Adrenal gland (tissue), 5 donors: ENCODE results near the gene MORF4L2.
"Not testable (repeated sequence)": the region's sequence is repeated elsewhere in the genome, so short reads cannot be mapped to it uniquely, and the experiment has no call there.

Experiments
- POLR2A ChIP-seq, 2 donors: fragments of 450-650 bp; IDR thresholded peaks; one replicate each; pipeline ENCODE4 v1.6.1; 2017; ENCODE audit warnings: antibody characterized with exemption in 2 of 2, mild to moderate bottlenecking in 2 of 2, moderate library complexity in 1 of 2
- TF ChIP-seq, protein P1 (sequence below), 6 experiments: fragments of 450-650 bp in 4 of 6; fragments of 200-600 bp in 2 of 6; sonication (generic) in 1 of 6; IDR thresholded peaks; 1 replicate in 5 of 6; 2 replicates in 1 of 6; pipeline versions ENCODE4 v1.5.1 to v1.8.0; 2016 to 2021; ENCODE audit warnings: antibody characterized with exemption in 6 of 6, mild to moderate bottlenecking in 2 of 6, moderate library complexity in 1 of 6
- donor health status: DM: no; HTN: no; CAD: no.

DNA sequence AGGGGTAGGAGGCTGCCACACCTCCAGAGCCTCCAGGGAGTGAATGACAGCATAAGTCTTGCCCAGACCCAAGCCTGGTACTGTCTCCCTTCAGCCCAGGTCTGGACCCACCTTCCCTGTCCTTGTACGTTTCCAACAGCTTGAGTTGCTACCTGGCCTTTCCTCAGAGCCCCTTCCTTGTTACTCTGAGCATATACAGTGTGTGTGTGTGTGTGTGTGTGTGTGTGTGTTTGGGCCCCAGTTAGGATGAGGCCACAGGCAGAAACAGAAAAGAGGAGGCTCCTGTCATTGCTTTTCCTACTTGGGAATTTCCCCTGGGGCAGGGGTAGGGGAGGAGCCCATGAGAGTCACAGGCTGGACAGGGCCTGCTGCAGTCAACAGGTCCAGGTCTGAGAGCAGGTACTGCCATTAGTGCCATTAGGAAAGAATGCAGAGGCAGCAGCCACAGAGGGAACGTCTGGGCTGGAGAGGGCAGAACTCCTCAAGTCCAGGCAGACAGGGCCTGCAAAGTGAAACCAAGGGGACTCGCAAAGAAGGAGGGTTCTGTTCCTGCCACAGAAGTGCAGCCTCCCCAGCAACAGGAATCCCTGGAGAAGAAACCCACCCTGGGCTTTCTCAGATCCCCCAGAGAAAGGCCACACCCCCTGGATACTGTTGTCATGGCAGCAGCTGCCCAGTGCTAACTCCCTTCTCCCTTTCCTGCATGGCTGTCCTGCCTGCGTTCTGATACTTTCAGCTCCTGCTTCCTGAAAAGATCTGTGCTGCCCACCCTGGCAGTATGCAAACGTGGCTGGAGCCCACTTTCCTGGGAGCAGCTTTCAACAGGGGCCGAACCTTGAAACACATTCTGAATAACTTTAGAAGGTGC lies 47.8 kb downstream of the MORF4L2 start:
- TF ChIP-seq, protein P1, sequence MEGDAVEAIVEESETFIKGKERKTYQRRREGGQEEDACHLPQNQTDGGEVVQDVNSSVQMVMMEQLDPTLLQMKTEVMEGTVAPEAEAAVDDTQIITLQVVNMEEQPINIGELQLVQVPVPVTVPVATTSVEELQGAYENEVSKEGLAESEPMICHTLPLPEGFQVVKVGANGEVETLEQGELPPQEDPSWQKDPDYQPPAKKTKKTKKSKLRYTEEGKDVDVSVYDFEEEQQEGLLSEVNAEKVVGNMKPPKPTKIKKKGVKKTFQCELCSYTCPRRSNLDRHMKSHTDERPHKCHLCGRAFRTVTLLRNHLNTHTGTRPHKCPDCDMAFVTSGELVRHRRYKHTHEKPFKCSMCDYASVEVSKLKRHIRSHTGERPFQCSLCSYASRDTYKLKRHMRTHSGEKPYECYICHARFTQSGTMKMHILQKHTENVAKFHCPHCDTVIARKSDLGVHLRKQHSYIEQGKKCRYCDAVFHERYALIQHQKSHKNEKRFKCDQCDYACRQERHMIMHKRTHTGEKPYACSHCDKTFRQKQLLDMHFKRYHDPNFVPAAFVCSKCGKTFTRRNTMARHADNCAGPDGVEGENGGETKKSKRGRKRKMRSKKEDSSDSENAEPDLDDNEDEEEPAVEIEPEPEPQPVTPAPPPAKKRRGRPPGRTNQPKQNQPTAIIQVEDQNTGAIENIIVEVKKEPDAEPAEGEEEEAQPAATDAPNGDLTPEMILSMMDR (IDR thresholded peaks at IDR 0.05) = not testable (repeated sequence)
- TF ChIP-seq POLR2A (IDR thresholded peaks at IDR 0.05) = not testable (repeated sequence)
